ENCODE data around the gene KLHL12. TPM values are rescaled to one million over a fixed set of nuclear protein-coding genes. Genes with fewer than 3 reads are reported as not detected.

The KLHL12 gene
- total and polyA plus RNA-seq, 2 donors (not counting 3 experiments of a cell fraction or from before 2014, with no cell fraction given), result 22.8 to 23.0 TPM

- no peak for DNase-seq (ENCODE audit: low read depth, low spot score)
- dilution Hi-C loops (cut with MboI; ENCODE audit: extremely low pct_ligation_motif_present, low sequenced_read_pairs), result no loop called here
- H2AFZ ChIP-seq (ENCODE audit: low read depth, low read length), result no peak overlapping the region
- no peaks in the 10 kb centered on the region for H3K9me3 ChIP-seq (replicated peaks; ENCODE audit: control insufficient read depth, insufficient read depth, low read length)
- peaks cover 3% of the 10 kb centered on the region in 2 experiments for H3K27me3 ChIP-seq (ENCODE audit: control insufficient read depth in 2 of 2, insufficient read depth in 2 of 2, low read length in 2 of 2)
- H4K20me1 ChIP-seq (replicated peaks; ENCODE audit: control insufficient read depth, extremely low read depth, insufficient read depth, low read length), result no peaks in the 10 kb centered on the region
- POLR2A ChIA-PET, result no interaction called here
- CTCF ChIA-PET, result interaction anchor here (1.3 kb wide), 1 partner anchor 18 kb away, joined by 3 read pairs; no protein-coding TSS in a partner anchor
- H3K9me1 ChIP-seq (replicated peaks; ENCODE audit: control insufficient read depth, extremely low read depth, insufficient read depth, low read length), result no peaks in the 10 kb centered on the region
- no peak overlapping the region for H3K4me2 ChIP-seq (ENCODE audit: insufficient read depth, low read length)
- H3K4me1 ChIP-seq (ENCODE audit: control insufficient read depth, extremely low read depth, insufficient read depth, low read length), result peaks cover 10% of the 10 kb centered on the region
- H3K79me2 ChIP-seq (ENCODE audit: control insufficient read depth, insufficient read depth, low read length), result no peaks in the 10 kb centered on the region
- TF ChIP-seq EZH2 (IDR thresholded peaks at IDR 0.05; ENCODE audit: borderline replicate concordance, low read depth, low read length, severe bottlenecking) (no peak), MYC (IDR thresholded peaks at IDR 0.05; ENCODE audit: low read depth, low read length) (no peak), CTCF (IDR thresholded peaks at IDR 0.05; ENCODE audit: extremely low read depth in 1 of 2, insufficient read depth in 1 of 2, low read depth in 1 of 2, low read length in 2 of 2) (no peak), POLR2AphosphoS5 (IDR thresholded peaks at IDR 0.05; ENCODE audit: insufficient read depth, low read depth, low read length) (no peak), JUN (IDR thresholded peaks at IDR 0.05; ENCODE audit: borderline replicate concordance, insufficient read depth, insufficient read length, low read depth) (no peak), FOS (IDR thresholded peaks at IDR 0.05; ENCODE audit: borderline replicate concordance, insufficient read depth, low read length) (no peak)
- TF ChIP-seq, protein P1, sequence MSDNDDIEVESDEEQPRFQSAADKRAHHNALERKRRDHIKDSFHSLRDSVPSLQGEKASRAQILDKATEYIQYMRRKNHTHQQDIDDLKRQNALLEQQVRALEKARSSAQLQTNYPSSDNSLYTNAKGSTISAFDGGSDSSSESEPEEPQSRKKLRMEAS (IDR thresholded peaks at IDR 0.05; ENCODE audit: insufficient read depth, insufficient read length), result no peak
- H3K9ac ChIP-seq (replicated peaks; ENCODE audit: extremely low read depth, insufficient read depth, low read length), result no peak overlapping the region
- H3K36me3 ChIP-seq (ENCODE audit: control insufficient read depth in 2 of 2, extremely low read depth in 1 of 2, insufficient read depth in 2 of 2, low read length in 2 of 2), result no peaks in the 10 kb centered on the region
- H3K4me3 ChIP-seq (replicated peaks in 1 of 3; ENCODE audit: insufficient read depth in 1 of 3, low read depth in 1 of 3, low read length in 3 of 3), result no peak overlapping the region
- intact Hi-C loops (cut with micrococcal nuclease), result no loop called here
- no peak overlapping the region for H3K27ac ChIP-seq (ENCODE audit: insufficient read depth, low read depth, low read length)
- FAIRE-seq, result peak; percentile 12
- no TSS peak for BruUV-seq (replicated peaks)
These were observed 68.1 kb downstream of the KLHL12 start for GRCh38 chr1:202858789-202859414.

Measured in endothelial cell of umbilical vein (primary cell).